Endothelial cell of umbilical vein (primary cell): Measurements from ENCODE around the gene SART3.

Source experiments
- EZH2 ChIP-seq: IDR thresholded peaks from 2 replicates; pipeline ENCODE4 v1.6.1; 2012; ENCODE audit warnings: borderline replicate concordance, low read depth, mild to moderate bottlenecking, moderate library complexity, low read length, inconsistent platforms; ENCODE audit not compliant: severe bottlenecking
- FOS ChIP-seq: IDR thresholded peaks from 2 replicates; pipeline ENCODE4 v1.6.1; 2011; ENCODE audit warnings: mild to moderate bottlenecking, low read length, moderate library complexity, borderline replicate concordance; ENCODE audit not compliant: insufficient read depth
- POLR2A ChIP-seq: IDR thresholded peaks from 2 replicates; pipeline ENCODE4 v1.6.1; 2012; ENCODE audit warnings: low read depth, mild to moderate bottlenecking, control low read depth, low read length
- TF ChIP-seq, protein P1 (sequence below), 2 donors: IDR thresholded peaks; 1 replicate in 1 of 2; 2 replicates in 1 of 2; pipeline ENCODE4 v1.5.1; 2011; ENCODE audit warnings: low read length in 2 of 2, mild to moderate bottlenecking in 2 of 2, moderate library complexity in 2 of 2, control low read depth in 1 of 2, inconsistent platforms in 1 of 2, low read depth in 1 of 2; ENCODE audit not compliant: insufficient read depth in 1 of 2; ENCODE audit errors: extremely low read depth in 1 of 2

DNA sequence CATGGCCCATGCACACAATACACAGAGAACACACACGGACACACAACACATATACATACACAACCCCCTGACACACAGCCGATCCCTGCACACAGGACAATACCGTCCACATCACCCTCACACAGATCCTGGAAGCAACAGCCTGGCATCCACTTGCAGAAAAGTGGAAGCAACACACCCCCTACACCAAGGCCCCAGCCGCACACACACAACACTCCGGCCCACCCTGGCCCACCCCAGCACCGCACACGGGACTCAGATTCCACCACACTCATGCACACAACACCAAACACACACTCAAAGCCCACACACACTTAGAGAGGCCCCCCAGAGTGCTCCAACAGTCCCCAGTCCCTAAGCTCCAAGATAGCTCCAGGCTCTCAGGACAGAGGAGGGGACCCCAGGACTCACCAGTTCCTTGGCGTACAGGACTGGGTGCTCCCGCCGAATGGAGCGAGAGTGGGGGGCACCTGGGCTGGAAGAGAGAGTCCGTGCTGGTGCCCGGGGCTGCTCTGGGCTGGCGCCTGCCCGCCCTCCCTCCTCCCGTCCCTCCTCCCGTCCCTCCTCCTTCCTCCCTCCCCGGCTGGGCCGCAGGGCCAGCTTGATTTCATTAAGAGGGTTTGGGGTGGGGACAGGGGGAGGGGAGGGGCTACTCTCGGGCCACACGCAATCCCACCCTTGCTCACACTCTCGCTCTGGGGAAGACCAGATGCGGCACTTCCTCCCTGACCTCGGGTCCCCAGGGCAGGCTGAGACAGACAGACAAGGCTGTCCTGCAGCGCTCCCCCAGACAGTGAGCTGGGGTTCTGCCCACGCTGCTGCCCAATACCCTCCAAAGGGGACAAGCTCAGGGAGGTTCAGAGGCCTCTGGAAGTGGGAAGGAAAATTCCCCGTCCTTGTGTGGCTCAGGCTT is 36.8 kb upstream of the SART3 start, which contains the start of gene TMEM119:
- TF ChIP-seq EZH2 (no peak), POLR2A (no peak), FOS (no peak)
- TF ChIP-seq, protein P1, sequence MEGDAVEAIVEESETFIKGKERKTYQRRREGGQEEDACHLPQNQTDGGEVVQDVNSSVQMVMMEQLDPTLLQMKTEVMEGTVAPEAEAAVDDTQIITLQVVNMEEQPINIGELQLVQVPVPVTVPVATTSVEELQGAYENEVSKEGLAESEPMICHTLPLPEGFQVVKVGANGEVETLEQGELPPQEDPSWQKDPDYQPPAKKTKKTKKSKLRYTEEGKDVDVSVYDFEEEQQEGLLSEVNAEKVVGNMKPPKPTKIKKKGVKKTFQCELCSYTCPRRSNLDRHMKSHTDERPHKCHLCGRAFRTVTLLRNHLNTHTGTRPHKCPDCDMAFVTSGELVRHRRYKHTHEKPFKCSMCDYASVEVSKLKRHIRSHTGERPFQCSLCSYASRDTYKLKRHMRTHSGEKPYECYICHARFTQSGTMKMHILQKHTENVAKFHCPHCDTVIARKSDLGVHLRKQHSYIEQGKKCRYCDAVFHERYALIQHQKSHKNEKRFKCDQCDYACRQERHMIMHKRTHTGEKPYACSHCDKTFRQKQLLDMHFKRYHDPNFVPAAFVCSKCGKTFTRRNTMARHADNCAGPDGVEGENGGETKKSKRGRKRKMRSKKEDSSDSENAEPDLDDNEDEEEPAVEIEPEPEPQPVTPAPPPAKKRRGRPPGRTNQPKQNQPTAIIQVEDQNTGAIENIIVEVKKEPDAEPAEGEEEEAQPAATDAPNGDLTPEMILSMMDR (IDR thresholded peaks at IDR 0.05; ENCODE audit: extremely low read depth in 1 of 2, insufficient read depth in 1 of 2, low read depth in 1 of 2, low read length in 2 of 2), result no peak
